GM12872 (cell line): ENCODE results near the gene AFM.

Experiments
- TF ChIP-seq, protein P1 (sequence below): IDR thresholded peaks from 3 replicates; pipeline ENCODE4 v1.5.1; 2011; ENCODE audit warnings: low read depth, mild to moderate bottlenecking, low read length, moderate library complexity; ENCODE audit not compliant: insufficient read depth

The AFM gene

DNA sequence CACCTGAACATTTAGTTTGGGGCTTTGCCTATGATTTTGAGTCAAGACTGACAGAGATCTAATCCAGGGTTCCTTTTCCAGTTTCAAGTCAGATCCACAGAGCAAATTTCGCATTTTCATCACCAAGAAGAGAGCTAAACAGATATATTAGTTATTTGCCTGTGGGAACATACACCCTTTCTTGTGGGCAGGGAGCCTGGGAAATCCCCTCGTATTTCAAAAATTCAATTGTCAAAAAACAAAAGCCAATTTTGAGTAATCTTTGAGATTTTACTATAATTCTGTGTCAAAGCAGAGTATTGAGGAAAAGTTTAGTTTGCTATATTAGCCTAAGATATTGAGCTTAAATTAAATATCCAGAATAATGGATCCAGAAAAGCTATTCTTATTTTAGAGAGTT, 56.6 kb downstream of the AFM start:
- TF ChIP-seq, protein P1, sequence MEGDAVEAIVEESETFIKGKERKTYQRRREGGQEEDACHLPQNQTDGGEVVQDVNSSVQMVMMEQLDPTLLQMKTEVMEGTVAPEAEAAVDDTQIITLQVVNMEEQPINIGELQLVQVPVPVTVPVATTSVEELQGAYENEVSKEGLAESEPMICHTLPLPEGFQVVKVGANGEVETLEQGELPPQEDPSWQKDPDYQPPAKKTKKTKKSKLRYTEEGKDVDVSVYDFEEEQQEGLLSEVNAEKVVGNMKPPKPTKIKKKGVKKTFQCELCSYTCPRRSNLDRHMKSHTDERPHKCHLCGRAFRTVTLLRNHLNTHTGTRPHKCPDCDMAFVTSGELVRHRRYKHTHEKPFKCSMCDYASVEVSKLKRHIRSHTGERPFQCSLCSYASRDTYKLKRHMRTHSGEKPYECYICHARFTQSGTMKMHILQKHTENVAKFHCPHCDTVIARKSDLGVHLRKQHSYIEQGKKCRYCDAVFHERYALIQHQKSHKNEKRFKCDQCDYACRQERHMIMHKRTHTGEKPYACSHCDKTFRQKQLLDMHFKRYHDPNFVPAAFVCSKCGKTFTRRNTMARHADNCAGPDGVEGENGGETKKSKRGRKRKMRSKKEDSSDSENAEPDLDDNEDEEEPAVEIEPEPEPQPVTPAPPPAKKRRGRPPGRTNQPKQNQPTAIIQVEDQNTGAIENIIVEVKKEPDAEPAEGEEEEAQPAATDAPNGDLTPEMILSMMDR = no peak

DNA sequence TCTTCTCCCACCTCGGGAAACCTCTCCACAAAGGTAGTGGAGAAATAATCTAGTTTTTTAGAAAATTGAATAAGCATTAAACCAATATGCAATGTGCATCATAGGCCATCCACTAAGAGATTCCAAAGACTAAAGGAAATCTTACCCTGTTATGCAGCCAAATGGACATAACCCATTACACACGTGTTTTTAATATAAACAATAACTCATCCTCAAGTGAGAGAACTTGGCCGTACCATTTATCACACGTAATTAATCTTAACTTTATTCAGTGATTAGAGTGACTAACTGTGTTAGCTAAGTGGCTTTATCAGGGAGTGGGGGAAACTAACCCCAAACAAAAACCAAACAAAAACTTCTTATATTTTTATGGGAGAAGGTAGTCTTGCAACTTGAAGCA, 57.8 kb downstream of the AFM start:
- TF ChIP-seq, protein P1 = no peak

DNA sequence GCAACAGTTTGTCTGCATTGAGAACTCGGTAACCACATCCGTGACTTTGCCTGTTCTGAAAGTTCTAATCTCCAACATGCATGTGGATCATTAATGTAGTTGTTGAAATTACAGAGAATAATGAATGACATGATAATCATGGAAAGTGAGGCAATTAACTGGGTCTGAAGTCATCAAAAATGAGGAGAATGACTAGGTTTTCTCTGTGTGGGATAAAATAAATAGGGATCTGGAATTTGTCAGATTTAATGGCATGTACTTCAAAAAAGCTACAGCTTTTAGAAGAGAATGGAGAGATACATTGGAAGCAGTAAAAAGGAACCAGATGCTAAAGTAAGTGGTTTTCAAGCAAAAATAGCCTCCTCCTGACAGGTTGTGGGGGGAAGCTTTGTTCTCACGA, 59.3 kb downstream of the AFM start:
- TF ChIP-seq, protein P1 = no peak

DNA sequence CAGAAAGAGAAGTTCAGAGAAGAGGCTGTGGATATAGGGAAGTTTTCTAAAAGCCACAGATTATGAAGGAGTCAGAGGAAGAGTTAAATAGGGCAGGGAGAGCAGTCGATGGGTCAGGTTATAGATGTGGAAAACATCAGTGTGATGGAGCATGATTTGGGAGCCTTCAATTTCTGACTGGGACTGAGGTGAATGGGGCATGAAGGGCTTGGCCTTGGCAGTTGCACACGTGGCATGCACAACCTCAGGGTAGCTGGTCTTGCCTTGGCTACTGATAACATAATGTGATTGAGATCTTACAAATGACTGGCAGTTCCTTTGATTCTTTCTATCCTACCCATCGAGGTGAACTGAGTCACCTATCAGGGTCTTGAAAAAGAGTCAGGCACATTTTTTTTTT, 59.7 kb downstream of the AFM start:
- TF ChIP-seq, protein P1 = no peak

DNA sequence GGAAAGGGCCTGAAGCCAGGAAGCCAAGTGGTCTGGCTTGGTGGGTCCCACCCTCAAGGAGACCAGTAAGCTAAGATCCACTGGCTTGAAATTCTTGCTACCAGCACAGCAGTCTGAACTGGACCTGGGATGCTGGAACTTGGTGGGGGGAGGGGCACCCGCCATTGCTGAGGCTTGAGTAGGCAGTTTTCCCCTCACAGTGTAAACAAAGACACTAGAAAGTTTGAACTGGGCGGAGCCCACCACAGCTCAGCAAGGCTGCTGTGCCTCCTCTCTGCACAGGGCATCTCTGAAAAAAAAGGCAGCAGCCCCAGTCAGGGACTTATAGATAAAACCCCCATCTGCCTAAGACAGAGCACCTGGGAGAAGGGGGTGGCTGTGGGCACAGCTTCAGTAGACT, 63.1 kb downstream of the AFM start:
- TF ChIP-seq, protein P1 = no peak
